Midbrain (tissue), 1 donor: ENCODE data around the gene AUH.

Experiments used
- DNase-seq: peaks from one replicate; lab custom pipeline; 2025; lab: John Stamatoyannopoulos, UW

AUH gene

GRCh38 chr9:91295357-91295756 lies 66.4 kb downstream of the AUH start:
- no peak for DNase-seq

GRCh38 chr9:91291866-91292265 lies 69.9 kb downstream of the AUH start:
- no peak for DNase-seq

- no peak for DNase-seq
Measured at GRCh38 chr9:91289244-91289643, 72.5 kb downstream of the AUH start.

GRCh38 chr9:91285729-91286353 lies 75.9 kb downstream of the AUH start:
- DNase-seq: no peak

GRCh38 chr9:91282292-91282691 lies 79.4 kb downstream of the AUH start:
- DNase-seq: no peak

- no peak for DNase-seq
Measured at GRCh38 chr9:91279296-91280204, 82.2 kb downstream of the AUH start.

GRCh38 chr9:91276513-91276912 lies 85.2 kb downstream of the AUH start:
- DNase-seq: no peak

GRCh38 chr9:91275655-91276054 lies 86.1 kb downstream of the AUH start:
- DNase-seq: no peak

GRCh38 chr9:91274949-91275492 lies 86.7 kb downstream of the AUH start:
- DNase-seq: no peak

- DNase-seq: no peak
Measured at GRCh38 chr9:91273853-91274552, 87.7 kb downstream of the AUH start.

GRCh38 chr9:91271156-91271555 lies 90.6 kb downstream of the AUH start:
- no peak for DNase-seq

GRCh38 chr9:91269907-91270491 lies 91.7 kb downstream of the AUH start:
- no peak for DNase-seq

- no peak for DNase-seq
Measured at GRCh38 chr9:91266448-91266847, 95.3 kb downstream of the AUH start.

GRCh38 chr9:91265514-91265913 lies 96.2 kb downstream of the AUH start:
- DNase-seq: no peak

GRCh38 chr9:91261417-91261816 lies 100.3 kb downstream of the AUH start:
- no peak for DNase-seq

- no peak for DNase-seq
Measured at GRCh38 chr9:91259162-91259561, 102.6 kb downstream of the AUH start.

- DNase-seq: no peak
Measured at GRCh38 chr9:91258451-91258850, 103.3 kb downstream of the AUH start.

- DNase-seq: no peak
Measured at GRCh38 chr9:91256235-91256634, 105.5 kb downstream of the AUH start.

- no peak for DNase-seq
Measured at GRCh38 chr9:91255327-91255726, 106.4 kb downstream of the AUH start.

- no peak for DNase-seq
Measured at GRCh38 chr9:91253488-91253887, 108.2 kb downstream of the AUH start.

GRCh38 chr9:91248707-91249106 lies 113.0 kb downstream of the AUH start:
- DNase-seq: no peak

- DNase-seq: no peak
Measured at GRCh38 chr9:91247278-91247677, 114.4 kb downstream of the AUH start.
